CD4-positive, alpha-beta T cell (primary cell): Measurements from ENCODE around the gene CADPS. TPM values are rescaled to one million over a fixed set of nuclear protein-coding genes. Genes with fewer than 3 reads are reported as not detected.

Experiments used
- ATAC-seq: fragments of 200-7000 bp; cut with Tn5 transposase; one replicate; pipeline ENCODE4 v1.10.0; 2022; ENCODE audit warnings: mild to moderate bottlenecking; ENCODE audit not compliant: poor library complexity
- CTCF ChIA-PET: fragments of 350-600 bp; sonication (Branson Sonifier 250); formaldehyde crosslinking; loops from one replicate; lab custom pipeline; 2021; ENCODE audit warnings: antibody characterized with exemption, inconsistent platforms; lab: Charles Lee
- POLR2A ChIA-PET: fragments of 350-600 bp; sonication (Branson Sonifier 250); formaldehyde crosslinking; loops from one replicate; lab custom pipeline; 2021; ENCODE audit warnings: antibody characterized with exemption, inconsistent platforms; lab: Charles Lee
- DNase-seq, 14 experiments: peaks; one replicate each; pipeline ENCODE4 v3.0.0-alpha.2; 2013 to 2020; ENCODE audit warnings: mixed read lengths in 2 of 14
- H3K27ac ChIP-seq, 2 donors: one replicate each; pipeline versions ENCODE4 v1.5.1 to v1.7.0; 2013; ENCODE audit warnings: low read length in 2 of 2, low read depth in 1 of 2, mild to moderate bottlenecking in 1 of 2
- H3K27me3 ChIP-seq, 2 experiments: 1 replicate in 1 of 2; 2 replicates in 1 of 2; pipeline versions ENCODE4 v1.6.1 to v1.7.0; 2013; ENCODE audit warnings: low read length in 2 of 2, control low read depth in 1 of 2, mild to moderate bottlenecking in 1 of 2, moderate library complexity in 1 of 2; ENCODE audit not compliant: insufficient read depth in 2 of 2, control insufficient read depth in 1 of 2
- H3K36me3 ChIP-seq: one replicate; pipeline ENCODE4 v1.6.1; 2013; ENCODE audit warnings: low read length, control low read depth; ENCODE audit not compliant: insufficient read depth
- H3K4me1 ChIP-seq: one replicate; pipeline ENCODE4 v1.6.1; 2013; ENCODE audit warnings: low read length, control low read depth; ENCODE audit not compliant: insufficient read depth
- H3K4me3 ChIP-seq: one replicate; pipeline ENCODE4 v1.5.1; 2013; ENCODE audit warnings: mild to moderate bottlenecking, low read length, moderate library complexity
- H3K9me3 ChIP-seq, 2 experiments: 1 replicate in 1 of 2; 2 replicates in 1 of 2; pipeline versions ENCODE4 v1.6.1 to v1.7.0; 2013; ENCODE audit warnings: low read length in 2 of 2, mild to moderate bottlenecking in 2 of 2, control low read depth in 1 of 2, moderate library complexity in 1 of 2; ENCODE audit not compliant: control insufficient read depth in 1 of 2, insufficient read depth in 1 of 2
- H3K27ac Mint-ChIP-seq: one replicate; pipeline ENCODE4 v1.8.0; 2020; ENCODE audit warnings: mixed read lengths
- H3K27me3 Mint-ChIP-seq: one replicate; pipeline ENCODE4 v1.8.0; 2021; ENCODE audit warnings: mixed read lengths
- H3K36me3 Mint-ChIP-seq: one replicate; pipeline ENCODE4 v1.8.0; 2021; ENCODE audit warnings: low read depth, mixed read lengths
- H3K4me1 Mint-ChIP-seq: one replicate; pipeline ENCODE4 v1.8.0; 2021; ENCODE audit warnings: low read depth, mixed read lengths
- H3K4me3 Mint-ChIP-seq: one replicate; pipeline ENCODE4 v1.8.0; 2020; ENCODE audit warnings: mild to moderate bottlenecking, mixed read lengths
- H3K9me3 Mint-ChIP-seq: one replicate; pipeline ENCODE4 v1.8.0; 2020; ENCODE audit warnings: mixed read lengths
- CTCF ChIP-seq: fragments of 200-600 bp; IDR thresholded peaks from one replicate; pipeline ENCODE4 v1.8.0; 2022; ENCODE audit warnings: antibody characterized with exemption, mild to moderate bottlenecking
- intact Hi-C, 2 experiments: fragments of 100-400 bp; cut with DNase I in 1 of 2; cut with micrococcal nuclease in 1 of 2; formaldehyde crosslinking; loops; one replicate each; pipeline versions ENCODE4 v1.15.1 to v1.9.0; 2023 to 2025; cut with DNase I, micrococcal nuclease
- total RNA-seq, 174 experiments: library from RNA in 2 of 174; stranded (reverse) in 2 of 174; gene quantifications; one replicate each; pipeline ENCODE4 v1.2.3 and lab custom pipeline; 2021 to 2026

Gene CADPS
- total RNA-seq, 2 experiments from 2014 or later: not detected

GRCh38 chr3:62655056-62655690, 220.0 kb downstream of the CADPS start:
- CTCF ChIA-PET: no interaction called here
- no peaks in the 10 kb centered on the region for H3K9me3 Mint-ChIP-seq

GRCh38 chr3:62653796-62654195, 221.4 kb downstream of the CADPS start:
- H3K4me1 ChIP-seq: no peaks in the 10 kb centered on the region
- intact Hi-C loops: no loop called here
- H3K4me3 ChIP-seq: no peak overlapping the region
- ChIA-PET CTCF (no interaction called here), POLR2A (no interaction called here)
- no peaks in the 10 kb centered on the region for H3K9me3 ChIP-seq
- H3K36me3 Mint-ChIP-seq: no peaks in the 10 kb centered on the region
- H3K4me1 Mint-ChIP-seq: no peaks in the 10 kb centered on the region
- H3K27me3 Mint-ChIP-seq: no peaks in the 10 kb centered on the region
- DNase-seq (no peak), ATAC-seq (no peak)
- no peaks in the 10 kb centered on the region for H3K27me3 ChIP-seq
- TF ChIP-seq CTCF: no peak
- no peak overlapping the region for H3K27ac Mint-ChIP-seq
- H3K9me3 Mint-ChIP-seq: no peaks in the 10 kb centered on the region
- no peak overlapping the region for H3K27ac ChIP-seq
- H3K36me3 ChIP-seq: no peaks in the 10 kb centered on the region
- no peak overlapping the region for H3K4me3 Mint-ChIP-seq

More at GRCh38 chr3:62655056-62655690, 220.0 kb downstream of the CADPS start:
- Histone ChIP-seq H3K4me3 (no peak overlapping the region), H3K36me3 (no peaks in the 10 kb centered on the region), H3K9me3 (no peaks in the 10 kb centered on the region), H3K27me3 (no peaks in the 10 kb centered on the region), H3K27ac (no peak overlapping the region), H3K4me1 (no peaks in the 10 kb centered on the region)
- Mint-ChIP-seq H3K27me3 (no peaks in the 10 kb centered on the region), H3K36me3 (no peaks in the 10 kb centered on the region), H3K4me3 (no peak overlapping the region), H3K4me1 (no peaks in the 10 kb centered on the region), H3K27ac (no peak overlapping the region)
- no peak for DNase-seq
- POLR2A ChIA-PET: no interaction called here
- ATAC-seq: no peak
- intact Hi-C loops: no loop called here
- TF ChIP-seq CTCF: no peak

- no peaks in the 10 kb centered on the region for H3K4me1 Mint-ChIP-seq
- H3K27me3 ChIP-seq: no peaks in the 10 kb centered on the region
- H3K36me3 ChIP-seq: no peaks in the 10 kb centered on the region
- no peaks in the 10 kb centered on the region for H3K36me3 Mint-ChIP-seq
- intact Hi-C loops: no loop called here
- H3K4me3 ChIP-seq: no peak overlapping the region
- peaks cover 4% of the 10 kb centered on the region for H3K27me3 Mint-ChIP-seq
- no peak for ATAC-seq
- TF ChIP-seq CTCF: no peak
- no peaks in the 10 kb centered on the region for H3K9me3 Mint-ChIP-seq
- ChIA-PET POLR2A (no interaction called here), CTCF (no interaction called here)
- H3K4me1 ChIP-seq: no peaks in the 10 kb centered on the region
- no peak overlapping the region for H3K27ac ChIP-seq
- no peak overlapping the region for H3K4me3 Mint-ChIP-seq
- no peaks in the 10 kb centered on the region for H3K9me3 ChIP-seq
- no peak for DNase-seq
- H3K27ac Mint-ChIP-seq: no peak overlapping the region
Observed at GRCh38 chr3:62647711-62648110, 227.5 kb downstream of the CADPS start.
